Measurements from ENCODE around the gene HSPG2. TPM values are rescaled to one million over a fixed set of nuclear protein-coding genes. Genes with fewer than 3 reads are reported as not detected.

Gene HSPG2
- total and polyA plus RNA-seq, 2 experiments from 2014 or later, result 72.4 to 81.2 TPM

DNA sequence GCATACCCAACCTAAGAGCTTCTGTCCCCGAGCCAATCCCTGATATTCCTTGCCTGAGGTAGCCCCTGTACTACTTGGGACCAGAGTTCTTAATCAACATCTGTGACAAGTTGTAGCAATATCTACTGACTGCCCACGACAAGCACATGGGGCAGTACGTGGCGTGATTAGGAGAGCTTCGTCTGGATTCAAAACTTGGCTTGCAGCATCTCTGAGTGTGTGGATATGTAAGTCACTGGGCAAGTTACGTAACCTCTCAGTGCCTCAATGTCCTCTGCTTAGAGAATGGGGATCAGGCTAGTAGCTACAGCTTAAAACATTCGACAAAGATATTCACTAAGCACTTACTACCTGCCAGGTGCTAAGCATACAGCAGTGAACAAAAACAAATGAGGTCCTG is 5.0 kb downstream of the HSPG2 start:
- Histone ChIP-seq H4K20me1 (ENCODE audit: insufficient read depth, poor library complexity, severe bottlenecking) (no peaks in the 10 kb centered on the region), H3K27me3 (no peaks in the 10 kb centered on the region), H3K4me1 (ENCODE audit: insufficient read depth) (peaks cover 76% of the 10 kb centered on the region), H3K36me3 (replicated peaks; ENCODE audit: insufficient read depth, low read depth) (no peaks in the 10 kb centered on the region), H3K9me2 (replicated peaks; ENCODE audit: insufficient read depth) (no peaks in the 10 kb centered on the region), H2AFZ (no peak overlapping the region), H3K4me3 (no peak overlapping the region), H3K9me3 (ENCODE audit: low read depth) (no peaks in the 10 kb centered on the region), H3K27ac (peak overlapping the region; percentile 98), H3K4me2 (peak overlapping the region; percentile 65), H3K79me2 (peaks cover 77% of the 10 kb centered on the region)
- WGBS (ENCODE audit: low lambda C conversion rate, missing lambda C conversion rate), result 51% methylated on average over 7 of the region's 7 CpGs
- no peak for DNase-seq (ENCODE audit: low spot score)
- no peak for TF ChIP-seq EZH2 (IDR thresholded peaks at IDR 0.05; ENCODE audit: borderline replicate concordance)
- TF ChIP-seq EZH2phosphoT487 (IDR thresholded peaks at IDR 0.05; ENCODE audit: low read depth, severe bottlenecking, unreplicated experiment), result no peak
- TF ChIP-seq, protein P1, sequence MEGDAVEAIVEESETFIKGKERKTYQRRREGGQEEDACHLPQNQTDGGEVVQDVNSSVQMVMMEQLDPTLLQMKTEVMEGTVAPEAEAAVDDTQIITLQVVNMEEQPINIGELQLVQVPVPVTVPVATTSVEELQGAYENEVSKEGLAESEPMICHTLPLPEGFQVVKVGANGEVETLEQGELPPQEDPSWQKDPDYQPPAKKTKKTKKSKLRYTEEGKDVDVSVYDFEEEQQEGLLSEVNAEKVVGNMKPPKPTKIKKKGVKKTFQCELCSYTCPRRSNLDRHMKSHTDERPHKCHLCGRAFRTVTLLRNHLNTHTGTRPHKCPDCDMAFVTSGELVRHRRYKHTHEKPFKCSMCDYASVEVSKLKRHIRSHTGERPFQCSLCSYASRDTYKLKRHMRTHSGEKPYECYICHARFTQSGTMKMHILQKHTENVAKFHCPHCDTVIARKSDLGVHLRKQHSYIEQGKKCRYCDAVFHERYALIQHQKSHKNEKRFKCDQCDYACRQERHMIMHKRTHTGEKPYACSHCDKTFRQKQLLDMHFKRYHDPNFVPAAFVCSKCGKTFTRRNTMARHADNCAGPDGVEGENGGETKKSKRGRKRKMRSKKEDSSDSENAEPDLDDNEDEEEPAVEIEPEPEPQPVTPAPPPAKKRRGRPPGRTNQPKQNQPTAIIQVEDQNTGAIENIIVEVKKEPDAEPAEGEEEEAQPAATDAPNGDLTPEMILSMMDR (IDR thresholded peaks at IDR 0.05; ENCODE audit: poor library complexity), result no peak

DNA sequence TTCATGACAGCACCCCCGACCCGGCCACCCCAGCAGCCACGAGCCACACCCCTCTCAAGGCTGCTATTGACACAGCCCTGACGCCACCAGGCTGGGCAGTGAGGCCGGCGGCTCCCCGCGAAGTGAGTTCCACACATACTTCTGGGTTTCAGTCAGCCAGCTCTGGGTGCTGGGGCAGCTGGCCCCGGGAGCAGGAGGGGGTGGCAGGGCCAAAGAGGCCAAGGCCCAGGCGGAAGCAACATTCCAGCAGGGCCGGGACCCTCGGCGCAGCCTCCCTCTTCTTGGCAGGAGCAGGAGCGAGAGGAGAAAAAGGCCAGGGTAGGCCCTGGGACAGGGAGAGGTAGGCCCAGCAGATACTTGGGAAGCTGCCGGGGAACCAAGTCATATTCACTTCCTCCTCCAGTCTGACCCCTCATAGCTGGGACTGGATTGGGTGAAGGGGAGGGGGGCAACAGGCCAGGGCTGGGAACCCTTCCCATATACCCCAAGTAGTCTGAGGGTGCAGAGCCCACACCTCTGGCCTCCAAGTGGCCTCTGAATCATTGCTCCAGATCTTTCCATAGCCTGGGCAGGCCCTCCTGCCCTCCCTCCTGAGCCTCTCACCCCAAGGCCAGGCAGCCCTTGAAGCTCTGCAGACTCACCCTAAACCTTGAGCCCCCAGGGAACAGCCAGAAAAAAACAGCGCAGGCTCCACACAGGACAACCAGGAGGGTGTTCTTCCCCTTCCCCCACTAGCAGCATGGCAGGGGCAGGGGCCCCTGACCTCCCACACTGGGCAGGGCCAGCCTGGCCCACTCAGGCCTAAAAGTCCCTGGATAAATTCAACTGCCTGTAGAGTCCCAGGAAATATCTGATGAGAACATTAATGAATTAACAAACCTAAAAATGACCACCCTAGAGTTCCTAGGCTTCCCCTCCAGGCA is 5.7 kb downstream of the HSPG2 start:
- Histone ChIP-seq H3K9me2 (replicated peaks; ENCODE audit: insufficient read depth) (no peaks in the 10 kb centered on the region), H3K27me3 (no peaks in the 10 kb centered on the region), H3K79me2 (peaks cover 79% of the 10 kb centered on the region), H3K4me2 (peak overlapping the region; percentile 65), H3K27ac (peak overlapping the region; percentile 98), H4K20me1 (ENCODE audit: insufficient read depth, poor library complexity, severe bottlenecking) (no peaks in the 10 kb centered on the region), H3K9me3 (ENCODE audit: low read depth) (no peaks in the 10 kb centered on the region), H3K4me1 (ENCODE audit: insufficient read depth) (peaks cover 82% of the 10 kb centered on the region), H2AFZ (no peak overlapping the region), H3K4me3 (no peak overlapping the region), H3K36me3 (replicated peaks; ENCODE audit: insufficient read depth, low read depth) (no peaks in the 10 kb centered on the region)
- 20% methylated on average over 16 of the region's 16 CpGs for WGBS (ENCODE audit: low lambda C conversion rate, missing lambda C conversion rate)
- TF ChIP-seq, protein P1 (IDR thresholded peaks at IDR 0.05; ENCODE audit: poor library complexity), result no peak
- TF ChIP-seq EZH2phosphoT487 (IDR thresholded peaks at IDR 0.05; ENCODE audit: low read depth, severe bottlenecking, unreplicated experiment) (no peak), EZH2 (IDR thresholded peaks at IDR 0.05; ENCODE audit: borderline replicate concordance) (no peak)
- peak; percentile 86 for DNase-seq (ENCODE audit: low spot score)

DNA sequence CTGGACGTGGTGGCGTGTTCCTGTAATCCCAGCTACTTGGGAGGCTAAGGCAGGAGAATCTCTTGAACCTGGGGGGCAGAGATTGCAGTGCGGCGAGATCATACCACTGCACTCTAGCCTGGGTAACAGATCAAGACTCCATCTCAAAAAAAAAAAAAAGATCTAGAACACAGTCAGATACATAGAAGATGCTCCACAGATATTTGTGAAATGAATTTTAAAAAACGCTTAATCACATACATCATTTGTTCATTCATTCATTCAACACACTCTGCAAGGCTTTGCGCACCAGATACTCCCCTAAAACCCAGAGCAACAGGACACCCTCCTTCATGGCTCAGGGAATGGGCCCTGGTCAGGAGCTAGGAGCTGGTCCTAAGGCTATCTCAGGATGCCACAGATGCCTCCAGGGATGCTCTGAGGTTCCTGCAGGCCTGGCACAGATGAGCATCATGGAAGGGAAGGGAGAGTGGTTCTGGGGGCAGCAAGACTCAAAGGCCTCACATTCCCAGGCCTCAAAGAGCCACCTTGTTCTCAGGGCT is 6.4 kb downstream of the HSPG2 start:
- peaks cover 81% of the 10 kb centered on the region for H3K79me2 ChIP-seq
- DNase-seq (ENCODE audit: low spot score), result no peak
- WGBS (ENCODE audit: low lambda C conversion rate, missing lambda C conversion rate), result 96% methylated on average over 6 of the region's 6 CpGs
- no peaks in the 10 kb centered on the region for H3K9me3 ChIP-seq (ENCODE audit: low read depth)
- peak overlapping the region; percentile 43 for H3K4me2 ChIP-seq
- no peaks in the 10 kb centered on the region for H3K9me2 ChIP-seq (replicated peaks; ENCODE audit: insufficient read depth)
- no peaks in the 10 kb centered on the region for H4K20me1 ChIP-seq (ENCODE audit: insufficient read depth, poor library complexity, severe bottlenecking)
- no peaks in the 10 kb centered on the region for H3K27me3 ChIP-seq
- H3K36me3 ChIP-seq (replicated peaks; ENCODE audit: insufficient read depth, low read depth), result no peaks in the 10 kb centered on the region
- no peak overlapping the region for H2AFZ ChIP-seq
- TF ChIP-seq EZH2phosphoT487 (IDR thresholded peaks at IDR 0.05; ENCODE audit: low read depth, severe bottlenecking, unreplicated experiment), result no peak
- TF ChIP-seq, protein P1 (IDR thresholded peaks at IDR 0.05; ENCODE audit: poor library complexity), result no peak
- TF ChIP-seq EZH2 (IDR thresholded peaks at IDR 0.05; ENCODE audit: borderline replicate concordance), result no peak
- peaks cover 80% of the 10 kb centered on the region for H3K4me1 ChIP-seq (ENCODE audit: insufficient read depth)
- no peak overlapping the region for H3K4me3 ChIP-seq
- H3K27ac ChIP-seq, result peak overlapping the region; percentile 98
